Measurements from ENCODE around the gene KRTAP4-11.
"Not testable (repeated sequence)": the region's sequence is repeated elsewhere in the genome, so short reads cannot be mapped to it uniquely, and the experiment has no call there.

- not testable (repeated sequence) for TF ChIP-seq CTCF (IDR thresholded peaks at IDR 0.05; ENCODE audit: insufficient read depth, low read length, poor library complexity, severe bottlenecking); EZH2phosphoT487 (conservative IDR thresholded peaks at IDR 0.05; ENCODE audit: low read length)
These were observed 34.7 kb downstream of the KRTAP4-11 start for GRCh38 chr17:41083427-41083826.

Measured in SU-DHL-6 (cell line).